ENCODE data around the gene RAB8A. TPM values are rescaled to one million over a fixed set of nuclear protein-coding genes. Genes with fewer than 3 reads are reported as not detected.

Gene RAB8A
- total RNA-seq, 1 donor from 2014 or later, result 39.2 TPM

- TF ChIP-seq, protein P1, sequence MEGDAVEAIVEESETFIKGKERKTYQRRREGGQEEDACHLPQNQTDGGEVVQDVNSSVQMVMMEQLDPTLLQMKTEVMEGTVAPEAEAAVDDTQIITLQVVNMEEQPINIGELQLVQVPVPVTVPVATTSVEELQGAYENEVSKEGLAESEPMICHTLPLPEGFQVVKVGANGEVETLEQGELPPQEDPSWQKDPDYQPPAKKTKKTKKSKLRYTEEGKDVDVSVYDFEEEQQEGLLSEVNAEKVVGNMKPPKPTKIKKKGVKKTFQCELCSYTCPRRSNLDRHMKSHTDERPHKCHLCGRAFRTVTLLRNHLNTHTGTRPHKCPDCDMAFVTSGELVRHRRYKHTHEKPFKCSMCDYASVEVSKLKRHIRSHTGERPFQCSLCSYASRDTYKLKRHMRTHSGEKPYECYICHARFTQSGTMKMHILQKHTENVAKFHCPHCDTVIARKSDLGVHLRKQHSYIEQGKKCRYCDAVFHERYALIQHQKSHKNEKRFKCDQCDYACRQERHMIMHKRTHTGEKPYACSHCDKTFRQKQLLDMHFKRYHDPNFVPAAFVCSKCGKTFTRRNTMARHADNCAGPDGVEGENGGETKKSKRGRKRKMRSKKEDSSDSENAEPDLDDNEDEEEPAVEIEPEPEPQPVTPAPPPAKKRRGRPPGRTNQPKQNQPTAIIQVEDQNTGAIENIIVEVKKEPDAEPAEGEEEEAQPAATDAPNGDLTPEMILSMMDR (IDR thresholded peaks at IDR 0.05), result no peak
- TF ChIP-seq EZH2phosphoT487 (IDR thresholded peaks at IDR 0.05), result no peak
- no peak for TF ChIP-seq EZH2 (IDR thresholded peaks at IDR 0.05)
- peaks cover 22% of the 10 kb centered on the region for H3K36me3 Mint-ChIP-seq
- H3K27ac Mint-ChIP-seq, result no peak overlapping the region
- Histone ChIP-seq H3K9me3 (ENCODE audit: low read depth) (no peaks in the 10 kb centered on the region), H3K27ac (no peak overlapping the region), H3K4me2 (no peak overlapping the region), H3K27me3 (no peaks in the 10 kb centered on the region), H2AFZ (replicated peaks) (no peak overlapping the region), H4K20me1 (ENCODE audit: low read depth) (no peaks in the 10 kb centered on the region), H3K9ac (no peak overlapping the region), H3K36me3 (no peaks in the 10 kb centered on the region), H3K4me1 (no peaks in the 10 kb centered on the region), H3F3A (ENCODE audit: low read depth) (no peaks in the 10 kb centered on the region), H3K4me3 (no peak overlapping the region), H3K79me2 (ENCODE audit: low read depth) (no peaks in the 10 kb centered on the region)
- no peaks in the 10 kb centered on the region for H3K4me1 Mint-ChIP-seq
- DNase-seq (ENCODE audit: low spot score), result no peak
- H3K27me3 Mint-ChIP-seq (ENCODE audit: insufficient read depth, low read depth), result no peaks in the 10 kb centered on the region
- H3K4me3 Mint-ChIP-seq, result no peak overlapping the region
- H3K9me3 Mint-ChIP-seq, result no peaks in the 10 kb centered on the region
These were observed 14.2 kb downstream of the RAB8A start for GRCh38 chr19:16125737-16126495.

GRCh38 chr19:16127080-16127479 lies 15.4 kb downstream of the RAB8A start:
- H3K4me2 ChIP-seq, result no peak overlapping the region
- H3F3A ChIP-seq (ENCODE audit: low read depth), result no peaks in the 10 kb centered on the region
- H3K9me3 ChIP-seq (ENCODE audit: low read depth), result no peaks in the 10 kb centered on the region
- no peak overlapping the region for H3K4me3 Mint-ChIP-seq
- no peaks in the 10 kb centered on the region for H3K4me1 Mint-ChIP-seq
- no peaks in the 10 kb centered on the region for H3K27me3 Mint-ChIP-seq (ENCODE audit: insufficient read depth, low read depth)
- no peaks in the 10 kb centered on the region for H3K36me3 ChIP-seq
- no peaks in the 10 kb centered on the region for H3K27me3 ChIP-seq
- H2AFZ ChIP-seq (replicated peaks), result no peak overlapping the region
- no peak overlapping the region for H3K4me3 ChIP-seq
- H3K9ac ChIP-seq, result no peak overlapping the region
- peaks cover 28% of the 10 kb centered on the region for H3K36me3 Mint-ChIP-seq
- no peaks in the 10 kb centered on the region for H3K9me3 Mint-ChIP-seq
- no peaks in the 10 kb centered on the region for H3K4me1 ChIP-seq
- no peaks in the 10 kb centered on the region for H3K79me2 ChIP-seq (ENCODE audit: low read depth)
- no peak overlapping the region for H3K27ac ChIP-seq
- no peaks in the 10 kb centered on the region for H4K20me1 ChIP-seq (ENCODE audit: low read depth)
- TF ChIP-seq EZH2 (IDR thresholded peaks at IDR 0.05) (no peak), EZH2phosphoT487 (IDR thresholded peaks at IDR 0.05) (no peak)
- TF ChIP-seq, protein P1 (IDR thresholded peaks at IDR 0.05), result no peak
- DNase-seq (ENCODE audit: low spot score), result no peak
- no peak overlapping the region for H3K27ac Mint-ChIP-seq

- no peaks in the 10 kb centered on the region for H3K27me3 Mint-ChIP-seq (ENCODE audit: insufficient read depth, low read depth)
- no peaks in the 10 kb centered on the region for H3K36me3 ChIP-seq
These were observed 16.2 kb downstream of the RAB8A start for GRCh38 chr19:16127776-16128371.

More at GRCh38 chr19:16127776-16128371, 16.2 kb downstream of the RAB8A start:
- no peaks in the 10 kb centered on the region for H3K9me3 Mint-ChIP-seq
- H3K79me2 ChIP-seq (ENCODE audit: low read depth), result no peaks in the 10 kb centered on the region
- H3K36me3 Mint-ChIP-seq, result peaks cover 34% of the 10 kb centered on the region
- H3K27ac Mint-ChIP-seq, result no peak overlapping the region
- no peak overlapping the region for H3K27ac ChIP-seq
- H3F3A ChIP-seq (ENCODE audit: low read depth), result no peaks in the 10 kb centered on the region
- no peaks in the 10 kb centered on the region for H3K4me1 ChIP-seq
- H3K4me3 ChIP-seq, result no peak overlapping the region
- no peaks in the 10 kb centered on the region for H3K27me3 ChIP-seq
- H3K9me3 ChIP-seq (ENCODE audit: low read depth), result no peaks in the 10 kb centered on the region
- no peak overlapping the region for H3K4me2 ChIP-seq
- no peaks in the 10 kb centered on the region for H3K4me1 Mint-ChIP-seq
- no peak overlapping the region for H3K4me3 Mint-ChIP-seq
- H4K20me1 ChIP-seq (ENCODE audit: low read depth), result no peaks in the 10 kb centered on the region
- DNase-seq (ENCODE audit: low spot score), result no peak
- no peak overlapping the region for H2AFZ ChIP-seq (replicated peaks)
- TF ChIP-seq EZH2phosphoT487 (IDR thresholded peaks at IDR 0.05) (no peak), EZH2 (IDR thresholded peaks at IDR 0.05) (no peak)
- TF ChIP-seq, protein P1 (IDR thresholded peaks at IDR 0.05), result no peak
- H3K9ac ChIP-seq, result no peak overlapping the region
